Ramos (cell line): Measurements from ENCODE around the gene MSI2.

Source experiments
- in situ Hi-C: fragments of 300-500 bp; cut with MboI; formaldehyde crosslinking; loops from one replicate; pipeline ENCODE4 v1.14.3; 2022; ENCODE audit warnings: low sequenced_read_pairs; ENCODE audit not compliant: unreplicated experiment

Gene MSI2

DNA sequence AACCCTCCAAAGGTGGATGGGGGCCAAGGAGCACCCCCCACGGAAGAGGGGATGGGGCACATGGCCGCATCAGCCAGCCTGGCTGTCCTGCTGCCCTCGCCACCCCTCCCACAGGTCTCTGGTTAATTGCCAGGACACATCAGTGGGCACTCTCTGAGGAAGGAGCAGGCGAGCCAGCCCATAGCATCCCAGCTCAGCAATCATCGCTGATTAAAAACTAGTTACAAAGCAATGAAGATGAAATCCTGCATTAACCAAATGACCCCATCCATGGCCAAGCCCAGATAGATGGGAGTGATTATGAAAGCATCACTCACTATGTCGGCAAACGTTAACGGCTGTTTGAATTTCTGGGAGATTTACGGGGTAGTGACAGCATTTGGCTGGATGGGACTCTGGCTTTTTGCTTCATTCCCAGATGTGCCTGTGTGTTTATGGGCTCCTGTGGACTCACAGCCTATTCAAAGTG, 443.5 kb downstream of the MSI2 start:
- in situ Hi-C loops, result no loop called here

DNA sequence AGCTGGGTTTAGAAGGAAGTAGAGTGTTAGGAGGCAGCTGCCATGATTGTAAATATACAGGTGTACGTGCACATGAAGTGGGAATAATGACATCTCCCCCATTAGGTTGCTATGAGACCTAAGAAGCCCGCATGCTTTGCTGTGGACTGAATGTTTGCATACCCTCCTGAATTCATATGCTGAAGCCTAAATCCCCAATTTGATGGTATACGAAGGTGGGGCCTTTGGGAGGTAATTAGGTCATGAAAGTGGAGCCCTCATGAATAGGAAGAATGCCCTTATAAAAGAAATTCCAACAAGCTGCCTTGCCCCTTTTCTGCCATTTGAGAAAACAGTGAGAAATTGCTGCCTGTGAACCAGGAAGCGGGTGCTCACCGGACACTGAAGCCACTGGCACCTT, 444.8 kb downstream of the MSI2 start:
- in situ Hi-C loops, result no loop called here

DNA sequence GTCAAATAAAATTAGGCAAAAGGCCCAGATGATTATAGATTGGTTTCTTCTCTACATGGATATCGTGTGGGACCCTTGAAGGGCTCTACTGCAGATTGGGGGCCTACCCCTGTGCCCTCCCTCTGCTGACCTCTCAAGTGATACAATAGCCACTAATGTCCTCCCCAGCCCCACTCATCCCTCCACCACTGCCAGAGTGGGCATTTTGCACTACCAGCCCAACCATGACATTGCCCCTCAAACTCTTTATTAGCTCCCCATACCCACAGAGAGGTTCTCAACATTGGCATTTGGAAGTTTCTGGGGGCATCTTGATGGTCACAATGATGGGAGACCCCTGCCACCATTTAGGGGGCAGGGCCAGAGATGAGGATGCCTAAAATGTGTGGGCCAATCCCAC, 446.9 kb downstream of the MSI2 start:
- in situ Hi-C loops, result no loop called here

DNA sequence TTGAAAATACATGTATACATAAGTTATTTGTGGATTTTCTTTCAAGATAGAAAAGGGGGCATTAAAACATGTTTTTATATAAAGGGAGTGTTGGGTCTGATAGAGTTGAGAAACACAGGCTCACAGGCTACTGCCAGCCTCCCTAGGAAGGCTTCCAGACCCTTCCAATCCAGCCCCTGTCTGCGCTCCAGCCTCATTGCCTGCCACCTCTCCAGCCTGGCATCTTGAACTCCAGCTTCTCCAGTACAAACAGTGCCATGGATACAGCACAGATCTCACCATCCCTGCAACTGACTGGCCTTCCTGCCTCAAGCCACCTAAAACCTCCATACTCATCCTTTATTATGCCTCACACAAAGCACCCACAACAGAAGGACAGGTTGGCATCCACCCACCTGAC, 448.1 kb downstream of the MSI2 start:
- in situ Hi-C loops, result no loop called here

DNA sequence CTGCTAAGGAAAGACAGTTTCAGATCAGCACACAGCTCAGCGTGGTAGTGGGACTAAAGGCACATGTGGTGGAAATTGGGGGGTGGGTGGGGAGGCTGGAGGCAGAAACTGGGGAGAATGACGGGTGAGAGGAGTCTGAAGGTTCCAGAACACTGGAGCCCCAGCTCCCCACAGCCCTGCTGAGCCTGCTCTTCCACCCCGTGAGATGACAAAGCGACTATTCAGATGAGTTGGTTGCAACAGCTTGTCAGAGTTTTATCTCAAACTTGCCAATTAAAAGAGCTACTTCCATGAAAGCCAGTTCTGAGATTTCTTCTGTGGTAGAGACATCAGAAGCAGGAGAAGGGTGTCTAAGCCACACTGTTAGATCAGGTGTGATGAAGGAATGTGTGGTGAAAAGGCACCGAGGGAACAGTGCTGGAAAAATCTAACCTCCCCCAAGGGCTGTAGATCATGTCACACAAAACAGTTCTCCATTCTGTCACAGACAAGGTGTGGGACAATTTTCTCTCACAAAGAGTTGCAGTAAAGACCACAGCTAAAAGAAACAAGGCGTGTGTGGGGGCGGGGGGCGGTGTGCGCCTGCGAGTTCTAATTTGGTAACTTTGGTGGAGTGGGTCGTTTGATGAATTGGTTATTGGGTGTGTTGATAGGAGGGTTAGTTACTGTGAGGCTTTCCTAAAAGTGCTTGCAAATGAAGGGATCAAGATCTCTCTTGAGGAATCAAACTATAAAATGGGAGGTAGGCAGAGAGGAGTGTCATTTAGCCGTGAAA, 449.8 kb downstream of the MSI2 start:
- in situ Hi-C loops, result no loop called here

DNA sequence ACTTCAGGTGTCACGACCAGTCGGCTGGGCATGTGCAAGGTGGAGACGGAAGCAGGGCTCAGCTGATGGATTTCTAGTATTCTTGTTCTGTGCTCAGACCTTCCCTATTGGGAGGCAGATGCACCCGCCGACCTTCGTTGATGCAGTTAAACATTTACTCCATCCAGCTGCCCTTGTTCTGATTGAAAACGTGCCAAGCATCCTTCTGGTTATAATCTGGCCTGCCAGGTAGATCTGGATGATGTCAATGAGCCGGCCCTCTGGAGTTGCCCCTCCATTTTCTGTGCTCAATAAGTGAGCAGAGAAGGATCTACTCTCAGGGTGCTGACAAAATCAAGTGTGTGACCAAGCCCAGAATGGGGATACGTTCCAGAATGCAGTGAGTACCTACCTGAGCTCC, 450.4 kb downstream of the MSI2 start:
- in situ Hi-C loops, result no loop called here

DNA sequence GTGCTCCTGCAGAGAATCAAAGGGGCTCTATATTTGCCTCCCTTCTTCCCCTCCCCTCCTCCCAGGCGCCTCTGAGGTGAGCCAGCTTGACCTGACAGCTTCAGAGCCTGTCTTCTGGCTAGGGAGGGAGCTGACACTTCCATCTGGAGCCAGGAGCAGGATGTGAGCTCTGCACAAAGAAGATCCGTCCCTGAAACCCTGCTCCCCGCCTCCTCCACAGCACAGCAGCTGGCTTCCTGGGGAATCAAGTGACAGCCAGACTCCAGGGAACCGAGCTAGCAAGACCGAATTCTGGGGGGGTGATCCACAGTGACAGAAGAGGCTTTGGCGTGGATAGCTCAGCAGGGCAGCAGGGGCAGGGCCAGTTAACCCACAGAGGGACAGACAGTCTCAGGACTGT, 451.6 kb downstream of the MSI2 start:
- in situ Hi-C loops, result no loop called here

DNA sequence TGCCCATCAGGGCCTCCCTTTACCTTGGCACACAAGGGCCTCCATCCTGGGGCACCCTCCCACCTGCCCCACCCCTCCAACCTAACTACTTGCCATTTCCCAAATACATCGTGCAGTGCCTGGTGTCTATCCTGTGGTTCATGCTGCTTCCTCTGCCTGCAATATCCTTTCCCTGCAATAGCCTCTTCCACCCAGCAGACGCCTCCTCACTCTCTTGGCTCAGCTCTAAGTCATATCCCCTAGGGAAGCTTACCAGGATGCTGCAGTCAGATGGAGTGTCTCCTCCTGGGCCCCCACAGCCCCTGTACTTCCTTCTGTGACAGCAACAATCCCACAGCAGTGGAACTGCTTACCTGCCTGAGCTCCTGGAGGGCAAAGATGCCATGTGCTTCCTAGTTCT, 452.1 kb downstream of the MSI2 start:
- in situ Hi-C loops, result no loop called here

DNA sequence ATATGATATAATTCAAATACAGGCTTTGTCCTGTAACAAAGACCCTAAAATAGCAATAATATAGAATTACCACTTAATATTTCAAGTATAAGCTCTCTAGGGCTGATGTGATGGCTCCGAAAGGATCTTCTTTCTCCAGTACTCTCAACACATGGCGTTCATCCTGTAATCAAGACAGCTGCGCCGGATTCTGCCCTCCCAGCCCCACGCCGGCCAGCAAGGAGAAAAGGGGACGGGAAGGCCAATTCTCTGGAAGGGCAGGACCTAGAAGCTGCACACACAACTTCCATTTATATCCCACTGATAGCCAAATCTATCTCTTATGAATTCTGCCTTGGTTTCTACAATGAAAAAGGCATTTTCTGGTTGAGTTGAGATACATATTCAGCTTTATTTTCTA, 456.8 kb downstream of the MSI2 start:
- in situ Hi-C loops, result no loop called here

DNA sequence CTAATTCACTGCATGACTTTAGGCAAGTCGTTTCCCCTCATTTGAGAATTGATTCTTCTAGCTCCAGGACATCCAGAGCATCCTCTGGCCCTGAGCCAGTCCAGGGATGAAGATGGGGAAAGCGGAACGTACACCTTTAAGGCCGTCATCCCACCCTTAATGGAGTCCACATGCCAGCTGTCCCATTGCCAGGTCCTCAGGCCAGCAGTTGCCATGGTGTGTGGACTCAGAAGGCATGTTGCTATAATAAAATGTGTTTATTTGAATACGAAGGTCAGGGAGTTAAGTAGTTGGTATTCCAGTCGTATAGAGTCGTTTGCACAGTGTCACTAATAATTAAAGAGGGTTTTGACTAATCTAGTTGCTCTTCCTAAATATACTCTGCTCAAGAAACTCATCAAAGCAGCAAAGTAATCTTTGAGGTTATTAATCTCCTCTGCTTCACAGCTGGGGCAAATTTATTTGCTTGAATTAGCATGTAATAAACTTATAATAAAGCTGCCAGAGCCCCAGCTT, 458.4 kb downstream of the MSI2 start:
- in situ Hi-C loops, result no loop called here

DNA sequence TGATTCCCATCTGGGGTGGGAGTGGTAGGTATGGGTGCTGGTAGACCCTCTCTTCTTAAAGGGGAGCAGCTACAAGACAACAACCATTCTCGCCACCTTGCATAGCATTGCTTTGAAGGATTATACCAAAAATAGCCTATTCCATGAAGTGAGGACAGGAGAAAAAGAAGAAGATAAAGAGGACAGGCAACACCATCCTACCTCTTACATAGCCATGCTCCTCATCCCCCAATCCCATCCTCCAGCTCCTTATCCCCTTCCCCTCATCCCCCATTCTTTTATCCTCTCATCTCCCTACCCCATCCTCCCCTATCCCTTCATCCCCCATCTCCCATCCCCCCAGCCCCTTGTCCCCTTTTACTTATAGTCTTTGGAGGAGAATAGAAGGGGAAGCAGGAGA, 459.7 kb downstream of the MSI2 start:
- in situ Hi-C loops, result no loop called here

DNA sequence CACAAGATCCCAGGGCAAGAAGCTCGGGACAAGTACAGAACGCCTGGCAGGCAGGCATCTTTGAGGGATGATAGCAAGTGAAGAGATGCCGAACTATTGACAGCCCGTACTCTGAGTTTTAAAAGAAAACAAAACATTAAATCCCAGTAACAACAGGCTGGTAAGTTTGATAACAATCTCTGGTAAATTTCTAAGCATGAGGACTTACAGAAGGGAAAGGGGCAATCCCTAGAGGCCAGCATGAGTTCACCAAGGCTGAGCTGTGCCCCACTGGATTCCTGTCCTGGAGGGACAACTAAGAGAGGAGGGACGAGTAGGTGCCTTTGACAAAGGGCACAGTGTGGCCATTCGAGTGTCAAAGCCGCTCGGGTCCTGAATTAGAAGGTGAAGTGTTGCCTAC, 462.6 kb downstream of the MSI2 start:
- in situ Hi-C loops, result no loop called here

DNA sequence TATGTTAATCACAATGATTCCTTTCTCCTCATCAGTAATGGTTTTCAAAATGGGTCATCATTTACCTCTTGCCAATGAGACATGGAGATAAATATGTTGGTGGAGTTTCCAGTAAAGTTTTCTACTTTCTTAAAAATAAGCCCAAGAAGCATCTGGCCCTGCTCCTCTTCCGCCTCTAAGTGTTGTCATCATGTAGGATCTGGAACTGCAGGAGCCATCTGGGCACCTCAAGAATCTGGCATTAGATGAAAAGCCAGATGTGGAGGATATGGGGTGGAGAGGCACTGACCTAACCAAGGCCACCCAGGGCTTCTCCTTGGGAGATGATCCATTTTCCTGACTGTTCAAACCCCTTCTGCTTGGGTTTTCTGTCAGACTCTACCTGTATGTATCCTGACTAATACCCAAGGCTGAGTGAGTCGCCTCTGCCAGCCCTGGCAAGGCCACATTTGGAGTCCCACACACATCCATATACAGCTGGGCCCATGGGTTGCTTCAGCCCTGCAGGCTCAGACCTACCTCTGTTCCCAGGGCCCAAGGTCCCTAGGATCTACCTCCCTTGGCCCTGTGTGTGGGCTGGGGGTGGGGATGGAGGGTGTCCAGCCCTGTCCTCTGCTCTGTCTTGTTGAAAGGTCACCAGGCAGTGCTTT, 464.2 kb downstream of the MSI2 start:
- in situ Hi-C loops, result no loop called here

DNA sequence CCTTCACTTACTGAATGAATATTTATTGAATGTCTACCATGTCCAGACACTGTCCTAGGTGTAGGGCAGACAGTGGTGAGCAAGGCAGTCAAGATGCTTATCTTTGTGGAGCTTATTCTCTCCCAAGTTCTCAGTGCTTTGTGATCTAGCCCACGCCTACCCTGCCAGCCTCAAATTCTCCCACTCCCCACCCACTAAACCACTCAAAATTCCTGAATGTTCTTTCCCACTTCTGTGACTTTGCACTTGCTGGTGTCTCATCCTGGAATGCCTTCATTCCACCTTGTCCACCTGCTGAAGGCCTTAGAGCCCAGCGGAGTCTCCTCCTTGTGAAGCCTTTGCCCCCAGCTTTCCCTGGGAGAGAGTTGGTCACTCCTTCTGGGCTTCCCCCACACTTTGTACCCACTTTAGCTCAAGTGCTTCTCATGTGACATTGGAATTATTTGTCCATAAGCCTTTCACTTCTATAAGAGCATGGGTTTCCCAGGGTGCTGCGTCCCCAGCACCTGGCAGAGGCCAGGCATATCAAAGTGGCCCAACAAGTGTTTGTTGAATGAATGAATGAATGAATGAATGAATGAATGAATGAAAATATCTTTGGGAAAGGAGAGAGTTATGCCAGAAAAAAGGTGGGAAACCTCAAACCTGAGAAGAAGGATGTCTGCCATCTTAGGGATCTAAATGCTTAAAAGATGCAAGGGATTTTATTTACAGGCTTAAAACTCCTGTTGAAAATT, 465.8 kb downstream of the MSI2 start:
- in situ Hi-C loops, result no loop called here

DNA sequence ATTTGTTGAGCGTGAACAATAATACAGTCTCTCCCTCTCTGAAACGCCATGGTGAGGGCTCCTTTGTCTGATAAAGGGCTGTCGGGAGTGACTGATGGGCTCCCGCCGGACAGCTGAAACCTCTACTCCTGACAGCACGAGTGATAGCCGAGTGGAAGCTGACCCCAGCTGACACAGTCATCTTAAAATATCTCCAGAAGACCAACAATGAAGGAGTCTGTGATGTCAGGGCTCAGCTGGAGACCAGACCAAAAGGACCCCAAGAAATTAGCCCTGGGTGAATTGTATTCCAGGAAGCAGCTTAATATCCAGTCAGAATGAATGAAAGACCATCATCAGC, 466.4 kb downstream of the MSI2 start:
- in situ Hi-C loops, result no loop called here

DNA sequence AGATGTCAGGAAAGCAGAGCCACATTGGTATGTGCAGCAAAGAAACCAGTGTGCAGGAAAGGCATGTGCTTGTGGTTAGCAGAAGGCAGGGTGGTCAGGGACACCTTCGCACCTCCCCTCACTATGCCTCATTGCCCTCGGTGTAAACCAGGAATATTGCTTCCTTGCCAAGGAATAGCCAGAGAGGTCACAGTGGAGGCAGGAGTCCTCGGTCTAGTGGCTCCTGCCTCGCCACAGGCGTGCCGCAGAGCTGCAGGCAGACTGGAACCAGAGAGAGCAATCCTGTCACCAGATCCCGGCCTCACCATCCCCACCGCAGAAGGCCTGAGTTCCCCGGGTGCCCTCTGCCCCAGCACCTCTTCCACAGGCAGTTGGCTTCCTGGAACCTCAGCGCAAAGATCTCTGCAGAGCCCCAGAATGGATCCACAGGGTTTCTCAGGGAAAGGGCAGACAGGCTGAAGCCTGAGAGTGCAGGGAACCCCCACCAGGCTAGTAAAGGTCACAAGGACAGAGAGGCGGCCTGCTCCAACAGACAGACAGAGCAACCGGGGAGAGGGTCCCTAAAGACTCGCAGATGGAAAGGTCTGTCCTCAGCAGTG, 467.2 kb downstream of the MSI2 start:
- in situ Hi-C loops, result no loop called here

DNA sequence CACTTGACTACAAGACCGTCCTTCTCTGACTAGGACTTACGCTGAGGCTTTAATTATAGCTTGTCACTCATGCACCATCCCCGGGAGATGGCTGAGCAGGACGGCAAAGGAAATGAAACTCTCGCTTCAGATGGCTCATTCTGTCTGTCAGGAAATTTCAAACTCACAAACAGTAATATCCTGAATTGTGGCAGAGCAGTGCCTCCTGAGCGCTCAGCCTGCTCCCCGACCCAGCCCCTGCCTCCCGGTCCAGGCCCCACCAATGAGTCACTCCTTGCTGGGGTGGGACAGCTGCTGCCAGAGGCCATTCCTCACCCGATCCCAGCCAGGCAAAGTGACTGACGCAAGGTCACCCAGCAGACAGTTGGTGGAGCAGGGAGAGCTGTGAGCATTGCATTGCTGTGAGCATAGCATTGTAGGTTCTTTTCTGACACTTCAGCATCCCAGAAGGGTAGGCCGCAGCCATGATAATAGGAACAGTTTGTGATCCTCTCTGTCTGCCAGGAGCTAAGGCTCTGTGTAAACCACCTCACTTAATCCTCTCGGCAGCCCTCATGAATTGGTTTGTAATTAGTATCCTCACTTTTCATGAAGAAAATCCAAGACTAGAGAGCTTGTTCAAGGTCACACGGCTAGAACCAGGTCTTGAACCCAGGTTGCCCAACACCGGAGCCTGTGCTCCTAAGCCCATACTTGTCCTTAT, 467.9 kb downstream of the MSI2 start:
- in situ Hi-C loops, result no loop called here

DNA sequence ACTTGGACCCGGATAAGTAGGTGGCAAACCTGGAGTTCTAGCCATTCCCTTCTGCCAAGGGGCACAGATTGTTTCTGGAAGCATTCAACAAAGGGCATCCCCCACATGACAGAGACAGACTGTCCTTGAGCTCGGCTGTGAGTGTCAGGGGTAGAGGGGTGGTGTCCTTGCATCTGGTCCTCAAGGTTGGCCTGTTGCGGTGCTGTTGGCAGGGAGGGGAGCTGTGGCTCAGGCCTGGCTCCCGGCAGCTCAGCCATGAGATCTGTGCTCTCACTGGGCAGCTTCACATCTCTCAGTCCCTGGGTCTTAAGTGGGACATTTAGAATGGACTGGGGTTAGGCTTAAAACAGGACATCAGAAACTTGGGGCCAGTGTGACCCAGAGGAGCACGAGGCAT, 468.4 kb downstream of the MSI2 start:
- in situ Hi-C loops, result no loop called here

DNA sequence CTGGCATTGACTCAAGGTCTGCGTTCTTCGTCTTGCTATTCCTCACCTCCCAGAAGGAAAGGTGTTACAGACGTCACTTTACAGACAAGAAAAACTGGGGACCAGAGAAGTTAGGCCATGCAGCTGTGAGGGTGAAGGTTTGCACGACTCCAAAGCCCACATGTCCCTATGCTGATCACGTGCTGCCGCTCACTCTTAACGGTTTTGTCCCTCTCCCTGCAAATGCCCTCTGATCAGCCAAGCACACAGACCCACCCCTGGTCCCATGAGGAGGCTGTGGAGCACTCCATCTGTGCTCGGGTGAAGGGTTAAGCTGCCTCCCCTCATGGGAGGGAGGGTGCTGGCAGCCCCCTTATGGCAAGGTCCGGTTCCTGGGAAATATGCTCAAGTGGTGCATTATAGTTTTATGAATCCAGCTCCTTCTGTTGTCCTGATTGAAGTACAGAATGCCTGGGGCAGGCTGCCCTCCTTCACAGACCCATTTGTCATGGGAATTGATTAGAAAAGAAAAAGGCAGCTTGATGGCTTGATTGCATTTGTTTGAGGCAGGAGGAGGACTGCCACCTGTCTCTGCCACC, 470.0 kb downstream of the MSI2 start:
- in situ Hi-C loops, result no loop called here

DNA sequence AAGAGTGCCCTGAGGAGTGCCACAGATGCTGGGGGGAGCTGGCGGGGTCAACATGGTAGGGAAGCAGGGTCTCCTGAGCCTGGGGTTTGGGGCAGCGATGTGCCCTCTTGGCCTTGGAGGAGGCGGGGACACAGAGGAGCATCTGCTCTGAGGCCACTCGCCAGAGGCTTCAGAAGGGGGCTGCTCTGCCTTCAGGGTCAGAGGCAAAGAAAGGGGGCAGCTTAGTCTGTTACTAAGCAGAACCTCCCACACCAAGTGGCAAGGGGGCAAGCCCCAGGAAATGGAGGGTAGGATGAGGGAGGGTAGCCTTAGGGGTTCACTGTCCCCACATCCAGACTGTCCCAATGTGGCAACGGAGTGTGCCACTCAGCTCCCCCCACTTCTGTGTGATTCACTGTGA, 470.5 kb downstream of the MSI2 start:
- in situ Hi-C loops, result no loop called here
